Karpas-422 (cell line): ENCODE data around the gene SNRPF. TPM values are rescaled to one million over a fixed set of nuclear protein-coding genes. Genes with fewer than 3 reads are reported as not detected.
"Not testable (repeated sequence)": the region's sequence is repeated elsewhere in the genome, so short reads cannot be mapped to it uniquely, and the experiment has no call there.

Experiments used
- DNase-seq: peaks from one replicate; pipeline ENCODE4 v3.0.0-alpha.2; 2015
- H2AFZ ChIP-seq: fragments of 200-600 bp; sonication (generic); 2 replicates; pipeline ENCODE4 v1.6.1; 2014; ENCODE audit warnings: antibody characterized with exemption, low read length, mixed read lengths
- H3K27ac ChIP-seq: fragments of 200-600 bp; sonication (generic); 2 replicates; pipeline ENCODE4 v1.5.1; 2014; ENCODE audit warnings: mild to moderate bottlenecking, low read length, moderate library complexity
- H3K27me3 ChIP-seq: fragments of 200-600 bp; sonication (generic); 2 replicates; pipeline ENCODE4 v1.6.1; 2014; ENCODE audit warnings: low read length, mixed read lengths
- H3K36me3 ChIP-seq: fragments of 200-600 bp; sonication (generic); 2 replicates; pipeline ENCODE4 v1.6.1; 2014; ENCODE audit warnings: low read length, mixed read lengths; ENCODE audit not compliant: insufficient read depth
- H3K4me1 ChIP-seq: fragments of 200-600 bp; sonication (generic); 2 replicates; pipeline ENCODE4 v1.6.1; 2014; ENCODE audit warnings: mild to moderate bottlenecking, low read length, mixed read lengths
- H3K4me2 ChIP-seq: fragments of 200-600 bp; sonication (generic); 2 replicates; pipeline ENCODE4 v1.6.1; 2014; ENCODE audit warnings: low read length, low read depth, mild to moderate bottlenecking; ENCODE audit not compliant: poor library complexity, severe bottlenecking
- H3K4me3 ChIP-seq: fragments of 200-600 bp; sonication (generic); 2 replicates; pipeline ENCODE4 v1.5.1; 2014; ENCODE audit warnings: mild to moderate bottlenecking, antibody characterized with exemption, low read length, mixed read lengths
- H3K79me2 ChIP-seq: fragments of 200-600 bp; sonication (generic); 2 replicates; pipeline ENCODE4 v1.6.1; 2014; ENCODE audit warnings: mild to moderate bottlenecking, low read length, mixed read lengths
- H3K9ac ChIP-seq: fragments of 200-600 bp; sonication (generic); 2 replicates; pipeline ENCODE4 v1.6.0; 2014; ENCODE audit warnings: low read length
- H3K9me2 ChIP-seq: fragments of 200-600 bp; sonication (generic), shearing (Covaris generic); replicated peaks from 2 replicates; pipeline ENCODE4 v1.6.0; 2014; ENCODE audit warnings: mild to moderate bottlenecking, low read length, moderate library complexity; ENCODE audit not compliant: insufficient read depth
- H3K9me3 ChIP-seq: fragments of 300-700, 200-600 bp; sonication (generic); 2 replicates; pipeline ENCODE4 v1.6.1; 2014; ENCODE audit warnings: low read length, mixed read lengths
- H4K20me1 ChIP-seq: fragments of 200-600 bp; sonication (generic); 2 replicates; pipeline ENCODE4 v1.6.1; 2014; ENCODE audit warnings: mild to moderate bottlenecking, antibody characterized with exemption, low read length, low read depth; ENCODE audit not compliant: insufficient read depth
- total RNA-seq: library from RNA; depleted of rRNA; stranded (reverse); fragments of >200 nt; shearing (Covaris generic); gene quantifications from 2 replicates; pipeline ENCODE4 v1.2.3, GENCODE V29; 2014; ENCODE audit warnings: low replicate concordance

The SNRPF gene
- total RNA-seq, 1 experiment from 2014 or later: 41.4 TPM

DNA sequence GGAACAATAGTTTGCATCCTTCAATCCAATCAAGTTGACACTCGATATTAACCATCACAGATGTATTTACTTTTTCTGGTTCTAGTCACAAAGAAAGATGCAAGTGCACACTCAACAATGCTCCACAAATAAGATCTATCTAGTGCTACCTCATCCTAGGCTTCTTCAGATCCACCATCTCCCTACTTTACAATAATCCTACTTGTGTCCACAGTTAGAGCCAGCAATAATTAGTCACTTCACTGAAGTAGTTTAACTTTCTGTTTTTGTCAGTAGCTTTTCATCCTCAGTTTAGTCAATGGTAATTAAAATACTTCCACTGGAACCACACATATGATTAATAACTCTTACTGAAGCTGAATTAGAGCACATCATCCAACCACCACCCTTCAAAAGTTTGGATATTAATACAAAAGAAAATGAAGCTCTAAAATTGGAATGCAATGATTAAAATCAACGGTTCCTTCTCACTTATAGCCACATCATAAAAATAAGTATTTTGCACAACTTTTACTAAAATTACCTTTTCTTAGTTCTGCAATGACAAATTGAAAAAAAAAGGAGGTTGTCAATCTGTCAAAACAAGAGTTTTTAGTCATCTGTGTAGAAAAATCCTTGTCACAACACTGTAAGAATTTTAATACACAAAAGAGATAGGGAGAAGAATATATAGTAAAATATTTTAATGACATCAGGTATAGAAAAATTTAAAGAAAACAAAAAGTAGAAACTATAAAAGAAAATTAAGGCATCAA, 28.2 kb upstream of the SNRPF start:
- Histone ChIP-seq H3K27ac (no peak overlapping the region), H3K4me3 (no peak overlapping the region), H3K79me2 (no peaks in the 10 kb centered on the region), H3K4me1 (no peaks in the 10 kb centered on the region), H3K4me2 (no peak overlapping the region), H4K20me1 (no peaks in the 10 kb centered on the region), H3K9ac (no peak overlapping the region), H3K27me3 (no peaks in the 10 kb centered on the region; the same call in 1 of the 2 replicates), H3K9me2 (no peaks in the 10 kb centered on the region), H2AFZ (no peak overlapping the region), H3K9me3 (no peaks in the 10 kb centered on the region), H3K36me3 (no peaks in the 10 kb centered on the region)
- DNase-seq: no peak

DNA sequence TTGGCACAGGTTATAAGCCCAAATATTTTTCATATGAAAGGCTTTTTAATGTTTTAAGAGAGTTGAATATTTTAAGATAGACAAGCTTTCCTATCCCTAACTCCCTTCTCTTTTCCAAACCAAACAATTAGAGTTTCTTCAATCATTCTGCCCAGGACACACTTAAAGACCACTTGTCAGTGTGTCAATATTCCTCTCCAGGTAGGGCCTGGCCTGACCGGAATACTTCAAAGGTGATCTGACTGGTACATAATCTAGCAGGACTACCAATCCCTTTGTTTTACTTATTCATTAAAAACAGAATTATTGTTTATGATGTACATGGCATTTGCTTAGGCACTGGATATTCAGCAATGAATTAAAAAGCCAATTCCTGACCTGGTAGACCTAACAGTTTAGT, 24.2 kb upstream of the SNRPF start:
- H2AFZ ChIP-seq: no peak overlapping the region
- H3K9me3 ChIP-seq: no peaks in the 10 kb centered on the region
- H3K4me2 ChIP-seq: no peak overlapping the region
- no peaks in the 10 kb centered on the region; the same call in 1 of the 2 replicates for H3K27me3 ChIP-seq
- H3K9ac ChIP-seq: no peak overlapping the region
- H3K4me3 ChIP-seq: no peak overlapping the region
- H3K27ac ChIP-seq: no peak overlapping the region
- no peaks in the 10 kb centered on the region for H4K20me1 ChIP-seq
- DNase-seq: no peak
- no peaks in the 10 kb centered on the region for H3K9me2 ChIP-seq
- H3K36me3 ChIP-seq: no peaks in the 10 kb centered on the region
- H3K79me2 ChIP-seq: no peaks in the 10 kb centered on the region
- H3K4me1 ChIP-seq: no peaks in the 10 kb centered on the region

DNA sequence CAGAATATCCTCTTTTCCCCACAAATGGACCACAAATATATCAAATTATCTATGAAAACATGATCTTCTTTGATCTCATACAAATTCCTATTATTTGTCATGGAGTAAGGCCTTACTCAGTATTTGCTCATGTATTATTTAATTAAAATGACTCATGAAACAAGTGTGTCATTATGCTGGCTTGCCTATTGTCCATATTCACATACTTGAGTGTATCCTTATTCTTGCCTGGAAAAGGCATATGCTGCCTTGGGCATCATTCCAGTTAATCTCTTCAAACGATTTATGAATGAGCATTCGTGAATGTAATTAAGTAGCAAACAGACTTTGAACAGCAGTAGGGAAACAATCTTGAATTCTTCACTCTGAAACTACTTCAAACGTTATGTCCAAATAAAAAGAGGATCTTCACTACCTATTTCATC, 22.6 kb upstream of the SNRPF start:
- Histone ChIP-seq H3K36me3 (no peaks in the 10 kb centered on the region), H3K4me3 (no peak overlapping the region), H4K20me1 (no peaks in the 10 kb centered on the region), H3K79me2 (no peaks in the 10 kb centered on the region), H2AFZ (no peak overlapping the region), H3K4me2 (no peak overlapping the region), H3K4me1 (no peaks in the 10 kb centered on the region), H3K9me2 (no peaks in the 10 kb centered on the region), H3K9me3 (no peaks in the 10 kb centered on the region), H3K27ac (no peak overlapping the region), H3K27me3 (no peaks in the 10 kb centered on the region; the same call in 1 of the 2 replicates), H3K9ac (no peak overlapping the region)
- DNase-seq: no peak

DNA sequence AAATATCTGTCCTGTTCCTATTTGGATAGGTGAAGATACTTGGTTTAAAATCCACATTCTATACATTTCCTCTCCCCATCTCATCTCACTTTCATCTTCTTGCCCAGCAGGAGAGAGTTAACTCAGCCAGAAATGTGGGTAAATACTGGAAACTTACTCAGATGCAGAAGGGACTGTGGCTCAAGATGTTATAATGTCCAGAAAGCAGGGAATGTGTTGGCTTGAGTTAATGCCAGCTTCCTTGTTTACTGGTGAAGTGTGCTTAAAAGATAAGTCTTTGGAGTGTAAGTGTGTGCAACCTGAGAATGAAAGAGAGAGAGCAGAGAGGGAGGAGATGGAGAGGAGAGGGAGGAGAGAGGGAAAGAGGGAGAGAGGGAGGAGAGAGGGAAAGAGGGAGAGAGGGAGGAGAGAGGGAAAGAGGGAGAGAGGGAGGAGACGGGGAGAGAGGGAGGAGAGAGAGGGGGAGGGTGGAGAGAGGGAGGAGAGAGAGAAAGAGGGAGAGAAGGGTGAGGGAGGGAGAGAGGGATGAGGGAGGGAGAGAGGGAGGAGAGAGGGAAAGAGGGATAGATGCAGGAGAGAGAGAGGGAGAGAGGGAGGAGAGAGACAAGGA, 22.0 kb upstream of the SNRPF start:
- DNase-seq: no peak
- Histone ChIP-seq H3K27me3 (no peaks in the 10 kb centered on the region; the same call in 1 of the 2 replicates), H3K4me2 (no peak overlapping the region), H3K9me2 (no peaks in the 10 kb centered on the region), H3K79me2 (no peaks in the 10 kb centered on the region), H3K4me3 (no peak overlapping the region), H4K20me1 (no peaks in the 10 kb centered on the region), H2AFZ (no peak overlapping the region), H3K36me3 (no peaks in the 10 kb centered on the region), H3K4me1 (no peaks in the 10 kb centered on the region), H3K27ac (no peak overlapping the region), H3K9me3 (no peaks in the 10 kb centered on the region), H3K9ac (no peak overlapping the region)

DNA sequence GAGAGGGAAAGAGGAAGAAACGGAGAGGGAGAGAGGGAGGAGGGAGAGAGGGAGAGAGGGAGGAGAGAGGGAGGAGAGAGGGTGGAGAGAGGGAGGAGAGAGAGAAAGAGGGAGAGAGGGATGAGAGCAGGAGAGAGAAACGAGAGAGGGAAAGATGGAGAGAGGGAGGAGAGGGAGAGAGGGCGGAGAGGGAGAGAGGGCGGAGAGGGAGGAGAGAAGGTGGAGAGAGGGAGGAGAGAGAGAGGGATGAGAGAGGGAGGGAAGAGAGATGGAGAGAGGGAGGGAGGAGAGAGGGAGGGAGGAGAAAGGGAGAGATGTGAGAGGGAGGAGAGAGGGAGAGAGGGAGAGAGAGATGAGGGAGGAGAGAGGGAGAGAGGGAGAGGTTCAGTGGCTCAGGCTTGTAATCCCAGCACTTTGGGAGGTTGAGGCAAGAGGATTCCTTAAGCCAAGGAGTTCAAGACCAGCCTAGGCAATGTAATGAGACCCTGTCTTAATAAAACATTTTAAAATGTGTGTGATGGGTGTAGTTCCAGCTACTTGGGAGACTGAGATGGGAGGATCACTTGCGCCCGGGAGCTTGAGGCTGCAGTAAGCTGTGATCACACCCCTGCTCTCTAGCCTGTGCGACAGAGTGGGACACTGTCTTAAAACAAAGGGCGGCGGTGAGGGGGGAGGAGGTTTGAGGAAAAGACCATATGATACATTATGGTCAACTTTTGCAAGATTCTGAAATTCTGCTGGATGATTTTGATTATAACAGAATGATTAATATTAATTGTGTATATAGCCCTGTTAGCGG, 21.3 kb upstream of the SNRPF start:
- Histone ChIP-seq H3K4me2 (no peak overlapping the region), H3K4me1 (no peaks in the 10 kb centered on the region), H3K9me3 (no peaks in the 10 kb centered on the region), H3K9ac (no peak overlapping the region), H2AFZ (no peak overlapping the region), H3K27me3 (no peaks in the 10 kb centered on the region; the same call in 1 of the 2 replicates), H3K4me3 (no peak overlapping the region), H4K20me1 (no peaks in the 10 kb centered on the region), H3K9me2 (no peaks in the 10 kb centered on the region), H3K27ac (no peak overlapping the region), H3K79me2 (no peaks in the 10 kb centered on the region), H3K36me3 (no peaks in the 10 kb centered on the region)
- DNase-seq: no peak

DNA sequence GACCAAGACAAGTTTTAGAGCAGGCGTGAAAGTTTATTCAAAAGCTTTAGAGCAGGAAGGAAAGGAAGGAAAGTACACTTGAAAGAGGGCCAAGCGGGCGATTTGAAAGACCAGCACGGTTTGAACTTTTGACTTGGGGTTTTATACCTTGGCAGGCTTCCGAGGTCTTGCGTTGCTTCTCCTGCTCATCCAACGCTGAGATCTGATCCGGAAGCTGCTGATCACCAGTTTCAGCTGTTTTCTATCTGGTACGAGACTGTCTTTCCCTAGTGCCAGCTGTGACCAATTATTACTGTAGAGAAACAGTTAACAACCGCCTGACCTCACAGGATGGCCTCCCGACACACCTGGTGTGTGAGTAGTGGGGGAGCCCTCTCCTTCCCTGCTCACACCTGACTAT, 20.6 kb upstream of the SNRPF start:
- Histone ChIP-seq H2AFZ (no peak overlapping the region), H3K4me2 (no peak overlapping the region), H3K27ac (no peak overlapping the region), H3K4me1 (no peaks in the 10 kb centered on the region), H3K9ac (no peak overlapping the region), H3K27me3 (no peaks in the 10 kb centered on the region), H3K9me3 (no peaks in the 10 kb centered on the region), H3K9me2 (no peaks in the 10 kb centered on the region), H3K79me2 (no peaks in the 10 kb centered on the region), H3K4me3 (no peak overlapping the region), H4K20me1 (no peaks in the 10 kb centered on the region), H3K36me3 (no peaks in the 10 kb centered on the region)
- DNase-seq: no peak

DNA sequence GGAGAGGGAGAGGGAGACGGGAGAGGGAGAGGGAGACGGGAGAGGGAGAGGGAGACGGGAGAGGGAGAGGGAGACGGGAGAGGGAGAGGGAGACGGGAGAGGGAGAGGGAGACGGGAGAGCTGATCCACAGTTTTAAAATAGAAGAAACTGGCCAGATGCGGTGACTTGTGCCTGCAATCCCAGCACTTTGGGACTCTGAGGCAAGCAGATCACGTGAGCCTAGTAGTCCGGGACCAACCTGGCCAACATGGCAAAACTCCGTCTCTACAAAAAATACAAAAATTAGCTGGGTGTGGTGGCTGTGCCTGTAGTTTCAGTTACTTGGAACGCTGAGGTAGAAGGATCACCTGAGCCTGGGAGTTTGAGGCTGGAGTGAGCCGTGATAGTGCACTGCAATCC, 16.3 kb upstream of the SNRPF start:
- not testable (repeated sequence) for H3K27ac ChIP-seq, H3K4me1 ChIP-seq, DNase-seq, H3K79me2 ChIP-seq, H3K27me3 ChIP-seq, H2AFZ ChIP-seq, H3K9me3 ChIP-seq, H3K4me2 ChIP-seq, H3K9ac ChIP-seq, H4K20me1 ChIP-seq, H3K9me2 ChIP-seq, H3K36me3 ChIP-seq, H3K4me3 ChIP-seq
